H9 (cell line): ENCODE results near the gene HOXB6. TPM values are rescaled to one million over a fixed set of nuclear protein-coding genes. Genes with fewer than 3 reads are reported as not detected.

Experiments used
- DNase-seq: peaks from one replicate; pipeline ENCODE4 v3.0.0-alpha.2; 2017
- H2AFZ ChIP-seq: one replicate; pipeline ENCODE4 v1.6.1; 2013; ENCODE audit warnings: mild to moderate bottlenecking, low read length, control low read depth, moderate library complexity
- H2AK5ac ChIP-seq: 2 replicates; pipeline ENCODE4 v1.6.1; 2013; ENCODE audit warnings: low read length, control low read depth, mixed read lengths; ENCODE audit not compliant: insufficient read length
- H2BK120ac ChIP-seq: one replicate; pipeline ENCODE4 v1.6.1; 2013; ENCODE audit warnings: low read depth, mild to moderate bottlenecking, low read length, control low read depth, inconsistent platforms; ENCODE audit not compliant: poor library complexity, severe bottlenecking
- H2BK12ac ChIP-seq: 2 replicates; pipeline ENCODE4 v1.6.1; 2013; ENCODE audit warnings: low read length, control low read depth, mixed read lengths, low read depth; ENCODE audit not compliant: insufficient read length
- H2BK15ac ChIP-seq: 2 replicates; pipeline ENCODE4 v1.6.1; 2013; ENCODE audit warnings: low read depth, low read length, control low read depth
- H2BK20ac ChIP-seq: one replicate; pipeline ENCODE4 v1.6.1; 2013; ENCODE audit warnings: low read depth, mild to moderate bottlenecking, low read length, control low read depth, inconsistent platforms; ENCODE audit not compliant: poor library complexity, severe bottlenecking
- H2BK5ac ChIP-seq: 2 replicates; pipeline ENCODE4 v1.6.1; 2013; ENCODE audit warnings: low read length, control low read depth, mixed read lengths; ENCODE audit not compliant: insufficient read length
- H3K14ac ChIP-seq: 2 replicates; pipeline ENCODE4 v1.6.1; 2013; ENCODE audit warnings: low read length, control low read depth; ENCODE audit not compliant: insufficient read depth
- H3K18ac ChIP-seq: 2 replicates; pipeline ENCODE4 v1.6.1; 2013; ENCODE audit warnings: low read depth, mild to moderate bottlenecking, mixed read lengths, low read length, control low read depth; ENCODE audit not compliant: insufficient read length
- H3K23ac ChIP-seq: 2 replicates; pipeline ENCODE4 v1.6.1; 2013; ENCODE audit warnings: low read length, control low read depth, mixed read lengths, low read depth; ENCODE audit not compliant: insufficient read length
- H3K23me2 ChIP-seq: 2 replicates; pipeline ENCODE4 v1.6.1; 2013; ENCODE audit warnings: low read depth, mild to moderate bottlenecking, mixed read lengths, low read length, control low read depth; ENCODE audit not compliant: insufficient read length, poor library complexity, severe bottlenecking
- H3K27ac ChIP-seq: 2 replicates; pipeline ENCODE4 v1.5.1; 2013; ENCODE audit warnings: low read length, control low read depth, mixed read lengths, low read depth; ENCODE audit not compliant: insufficient read length
- H3K27me3 ChIP-seq: 2 replicates; pipeline ENCODE4 v1.6.1; 2013; ENCODE audit warnings: low read length, control low read depth, inconsistent platforms; ENCODE audit not compliant: insufficient read depth
- H3K4ac ChIP-seq: 2 replicates; pipeline ENCODE4 v1.6.1; 2013; ENCODE audit warnings: low read depth, mild to moderate bottlenecking, control low read depth, inconsistent platforms, low read length, moderate library complexity
- H3K4me1 ChIP-seq: 2 replicates; pipeline ENCODE4 v1.6.1; 2013; ENCODE audit warnings: low read length, control low read depth, inconsistent platforms; ENCODE audit not compliant: insufficient read depth
- H3K4me2 ChIP-seq: 2 replicates; pipeline ENCODE4 v1.6.1; 2013; ENCODE audit warnings: low read length, control low read depth, mixed read lengths; ENCODE audit not compliant: insufficient read length, insufficient read depth
- H3K56ac ChIP-seq: 2 replicates; pipeline ENCODE4 v1.6.1; 2013; ENCODE audit warnings: low read depth, mild to moderate bottlenecking, mixed read lengths, low read length, control low read depth; ENCODE audit not compliant: insufficient read length
- H3K79me1 ChIP-seq: 2 replicates; pipeline ENCODE4 v1.6.1; 2013; ENCODE audit warnings: low read depth, mild to moderate bottlenecking, moderate library complexity, low read length, control low read depth, inconsistent platforms; ENCODE audit not compliant: insufficient read depth, poor library complexity, severe bottlenecking
- H3K79me2 ChIP-seq: 2 replicates; pipeline ENCODE4 v1.6.1; 2013; ENCODE audit warnings: low read length, control low read depth, inconsistent platforms; ENCODE audit not compliant: insufficient read depth
- H3K9ac ChIP-seq: 2 replicates; pipeline ENCODE4 v1.6.1; 2013; ENCODE audit warnings: low read length, control low read depth, mixed read lengths; ENCODE audit not compliant: insufficient read length; ENCODE audit errors: extremely low read depth
- H3K9me3 ChIP-seq: one replicate; pipeline ENCODE4 v1.6.1; 2013; ENCODE audit warnings: low read depth, low read length, inconsistent platforms; ENCODE audit not compliant: control insufficient read depth
- H3T11ph ChIP-seq: one replicate; pipeline ENCODE4 v1.6.1; 2013; ENCODE audit warnings: mild to moderate bottlenecking, low read length, control low read depth, inconsistent platforms
- H4K20me1 ChIP-seq: one replicate; pipeline ENCODE4 v1.6.1; 2013; ENCODE audit not compliant: control insufficient read depth, insufficient read length, insufficient read depth
- H4K5ac ChIP-seq: 2 replicates; pipeline ENCODE4 v1.6.1; 2013; ENCODE audit warnings: low read depth, mild to moderate bottlenecking, mixed read lengths, low read length, control low read depth; ENCODE audit not compliant: insufficient read length
- H4K8ac ChIP-seq: replicated peaks from 2 replicates; pipeline ENCODE4 v1.6.1; 2013; ENCODE audit warnings: low read length, control low read depth, mixed read lengths, low read depth; ENCODE audit not compliant: insufficient read length
- H4K91ac ChIP-seq: 2 replicates; pipeline ENCODE4 v1.6.1; 2013; ENCODE audit warnings: low read depth, mild to moderate bottlenecking, moderate library complexity, mixed read lengths, low read length, control low read depth; ENCODE audit not compliant: insufficient read length
- H3K27ac Mint-ChIP-seq, 3 experiments: 2 replicates in 2 of 3; 3 replicates in 1 of 3; pipeline ENCODE4 v1.8.0; 2020 to 2021; ENCODE audit warnings: mixed read lengths in 3 of 3, mild to moderate bottlenecking in 1 of 3, moderate library complexity in 1 of 3
- H3K27me3 Mint-ChIP-seq: 2 replicates; pipeline ENCODE4 v1.8.0; 2021; ENCODE audit warnings: low read depth, mild to moderate bottlenecking, moderate library complexity, mixed read lengths
- H3K36me3 Mint-ChIP-seq, 3 experiments: 2 replicates in 2 of 3; 3 replicates in 1 of 3; pipeline ENCODE4 v1.8.0; 2020 to 2021; ENCODE audit warnings: low read depth in 3 of 3, mixed read lengths in 3 of 3; ENCODE audit not compliant: insufficient read depth in 1 of 3
- H3K4me1 Mint-ChIP-seq, 2 experiments: 2 replicates each; pipeline ENCODE4 v1.8.0; 2020; ENCODE audit warnings: mixed read lengths in 2 of 2
- H3K4me3 Mint-ChIP-seq, 2 experiments: 2 replicates in 1 of 2; 3 replicates in 1 of 2; pipeline ENCODE4 v1.8.0; 2020 to 2021; ENCODE audit warnings: mild to moderate bottlenecking in 2 of 2, mixed read lengths in 2 of 2, moderate library complexity in 1 of 2
- H3K9me3 Mint-ChIP-seq, 2 experiments: 2 replicates in 1 of 2; 3 replicates in 1 of 2; pipeline ENCODE4 v1.8.0; 2020; ENCODE audit warnings: mild to moderate bottlenecking in 2 of 2, mixed read lengths in 2 of 2, moderate library complexity in 1 of 2
- WGBS: extraction: QIAGEN DNeasy Blood & Tissue Kit; methylation state at CpG from one replicate; pipeline ENCODE4 v1.1.7; 2013; ENCODE audit warnings: missing lambda C conversion rate, low lambda C conversion rate, mixed read lengths; ENCODE audit not compliant: insufficient read length; ENCODE audit errors: extremely low coverage; 5-methylcytosine and 5-hydroxymethylcytosine counted together
- total RNA-seq: library from RNA; stranded (reverse); gene quantifications from 2 replicates; pipeline ENCODE4 v1.2.1, GENCODE V29; 2021
- TF ChIP-seq, protein P1 (sequence below): fragments of 200-600 bp; sonication (generic); conservative IDR thresholded peaks from 3 replicates; pipeline ENCODE4 v1.8.0; 2021; ENCODE audit warnings: antibody characterized with exemption, mild to moderate bottlenecking

The HOXB6 gene
- total RNA-seq, 1 experiment from 2014 or later, result not detected

GRCh38 chr17:48619826-48620449 lies 15.2 kb upstream of the HOXB6 start:
- no peak overlapping the region for H3K56ac ChIP-seq
- H3K18ac ChIP-seq, result no peak overlapping the region
- no CpG with 5 or more reads among the region's 32 CpGs for WGBS
- no peak overlapping the region for H2AK5ac ChIP-seq
- H4K20me1 ChIP-seq, result no peaks in the 10 kb centered on the region
- no peak overlapping the region for H4K8ac ChIP-seq
- H2AFZ ChIP-seq, result no peak overlapping the region
- peaks cover 2% of the 10 kb centered on the region for H3K23me2 ChIP-seq
- H3K4me1 ChIP-seq, result no peaks in the 10 kb centered on the region
- TF ChIP-seq, protein P1, sequence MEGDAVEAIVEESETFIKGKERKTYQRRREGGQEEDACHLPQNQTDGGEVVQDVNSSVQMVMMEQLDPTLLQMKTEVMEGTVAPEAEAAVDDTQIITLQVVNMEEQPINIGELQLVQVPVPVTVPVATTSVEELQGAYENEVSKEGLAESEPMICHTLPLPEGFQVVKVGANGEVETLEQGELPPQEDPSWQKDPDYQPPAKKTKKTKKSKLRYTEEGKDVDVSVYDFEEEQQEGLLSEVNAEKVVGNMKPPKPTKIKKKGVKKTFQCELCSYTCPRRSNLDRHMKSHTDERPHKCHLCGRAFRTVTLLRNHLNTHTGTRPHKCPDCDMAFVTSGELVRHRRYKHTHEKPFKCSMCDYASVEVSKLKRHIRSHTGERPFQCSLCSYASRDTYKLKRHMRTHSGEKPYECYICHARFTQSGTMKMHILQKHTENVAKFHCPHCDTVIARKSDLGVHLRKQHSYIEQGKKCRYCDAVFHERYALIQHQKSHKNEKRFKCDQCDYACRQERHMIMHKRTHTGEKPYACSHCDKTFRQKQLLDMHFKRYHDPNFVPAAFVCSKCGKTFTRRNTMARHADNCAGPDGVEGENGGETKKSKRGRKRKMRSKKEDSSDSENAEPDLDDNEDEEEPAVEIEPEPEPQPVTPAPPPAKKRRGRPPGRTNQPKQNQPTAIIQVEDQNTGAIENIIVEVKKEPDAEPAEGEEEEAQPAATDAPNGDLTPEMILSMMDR, result no peak
- H2BK12ac ChIP-seq, result no peak overlapping the region
- H3K27me3 ChIP-seq, result peaks cover 99% of the 10 kb centered on the region
- Mint-ChIP-seq H3K4me3 (no peak overlapping the region), H3K9me3 (peaks cover 3 to 29% of the 10 kb centered on the region in 2 experiments; a peak in 3 of 5 replicates), H3K4me1 (peaks cover 0 to 14% of the 10 kb centered on the region in 2 experiments; a peak in 2 of 4 replicates), H3K27ac (no peak overlapping the region), H3K36me3 (peaks cover 0 to 2% (median 0%) of the 10 kb centered on the region in 3 experiments; a peak in 1 of 7 replicates), H3K27me3 (peaks cover 100% of the 10 kb centered on the region)
- H3K4me2 ChIP-seq, result no peak overlapping the region
- no peak overlapping the region for H2BK15ac ChIP-seq
- no peak overlapping the region for H4K91ac ChIP-seq
- H3K79me1 ChIP-seq, result no peaks in the 10 kb centered on the region
- no peak overlapping the region for H3K9ac ChIP-seq
- H2BK20ac ChIP-seq, result no peak overlapping the region
- no peak overlapping the region for H4K5ac ChIP-seq
- H3K9me3 ChIP-seq, result no peaks in the 10 kb centered on the region
- no peak overlapping the region; the same call in 1 of the 2 replicates for H3K14ac ChIP-seq
- H3K27ac ChIP-seq, result no peak overlapping the region
- H2BK5ac ChIP-seq, result no peak overlapping the region
- no peak overlapping the region for H3T11ph ChIP-seq
- peak; percentile 67 for DNase-seq
- no peaks in the 10 kb centered on the region for H3K79me2 ChIP-seq
- no peak overlapping the region for H3K4ac ChIP-seq
- H3K23ac ChIP-seq, result no peak overlapping the region
- H2BK120ac ChIP-seq, result no peak overlapping the region
